Endothelial cell of hepatic sinusoid (primary cell): Measurements from ENCODE around the gene PACRG.

Experiments used
- in situ Hi-C: cut with HindIII; loops from 2 replicates; pipeline ENCODE4 v1.10.0; 2017; ENCODE audit warnings: low sequenced_read_pairs

The PACRG gene

DNA sequence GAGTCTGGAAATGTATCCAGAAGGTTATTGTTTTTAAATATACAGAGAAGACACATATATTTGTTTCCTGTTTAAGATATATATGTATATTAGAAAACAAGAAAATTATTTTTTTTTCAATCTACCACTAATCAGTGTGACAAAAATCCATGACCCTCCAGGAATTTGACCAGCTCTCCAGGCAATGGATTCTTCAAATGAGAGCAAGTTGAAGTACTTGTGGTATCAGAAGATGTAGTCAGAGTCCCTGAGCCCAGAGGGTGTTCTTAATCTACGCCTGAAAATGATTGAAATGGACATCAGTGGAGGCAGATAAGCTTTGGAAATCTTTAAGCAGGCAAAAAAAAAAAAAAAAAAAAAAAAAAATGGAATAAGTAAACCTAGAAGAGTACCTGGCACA, 500.3 kb downstream of the PACRG start:
- in situ Hi-C loops = no loop called here

DNA sequence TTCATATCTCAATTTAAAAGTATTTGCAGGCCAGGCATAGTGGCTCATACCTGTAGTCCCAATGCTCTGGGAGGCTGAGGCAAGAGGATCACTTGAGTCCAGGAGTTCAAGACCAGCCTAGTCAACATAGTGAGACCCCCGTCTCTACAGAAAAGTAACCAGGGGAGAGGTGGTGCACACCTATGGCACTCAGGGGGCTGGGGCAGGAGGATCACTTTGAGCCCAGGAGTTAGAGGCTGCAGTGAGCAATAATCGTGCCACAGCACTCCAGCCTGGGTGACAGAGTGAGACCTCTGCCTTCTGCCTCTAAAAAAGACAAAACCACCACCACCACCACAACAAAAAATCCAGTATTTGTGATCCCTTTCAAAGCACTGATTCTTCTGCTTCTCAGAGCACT, 501.3 kb downstream of the PACRG start:
- in situ Hi-C loops = no loop called here

DNA sequence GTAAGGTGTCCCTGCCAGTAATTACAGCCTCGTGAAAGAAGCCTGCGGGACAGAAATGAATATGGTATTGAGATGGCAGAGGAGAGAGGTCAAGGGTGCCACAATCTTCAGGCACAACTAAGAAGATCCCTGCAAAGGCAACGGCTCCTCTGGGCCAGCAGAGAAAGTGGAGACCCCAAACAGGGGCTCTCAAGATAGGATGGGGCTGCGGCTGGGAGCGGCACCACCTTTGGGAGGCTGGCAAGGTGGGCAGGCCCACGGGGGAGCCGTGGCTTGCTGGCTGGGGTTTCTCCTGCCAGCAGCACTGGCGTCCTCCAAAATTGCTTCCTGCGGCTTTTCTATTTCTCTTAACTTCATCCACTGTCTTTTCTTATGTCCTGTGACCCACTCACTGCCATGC, 503.1 kb downstream of the PACRG start:
- in situ Hi-C loops = no loop called here

DNA sequence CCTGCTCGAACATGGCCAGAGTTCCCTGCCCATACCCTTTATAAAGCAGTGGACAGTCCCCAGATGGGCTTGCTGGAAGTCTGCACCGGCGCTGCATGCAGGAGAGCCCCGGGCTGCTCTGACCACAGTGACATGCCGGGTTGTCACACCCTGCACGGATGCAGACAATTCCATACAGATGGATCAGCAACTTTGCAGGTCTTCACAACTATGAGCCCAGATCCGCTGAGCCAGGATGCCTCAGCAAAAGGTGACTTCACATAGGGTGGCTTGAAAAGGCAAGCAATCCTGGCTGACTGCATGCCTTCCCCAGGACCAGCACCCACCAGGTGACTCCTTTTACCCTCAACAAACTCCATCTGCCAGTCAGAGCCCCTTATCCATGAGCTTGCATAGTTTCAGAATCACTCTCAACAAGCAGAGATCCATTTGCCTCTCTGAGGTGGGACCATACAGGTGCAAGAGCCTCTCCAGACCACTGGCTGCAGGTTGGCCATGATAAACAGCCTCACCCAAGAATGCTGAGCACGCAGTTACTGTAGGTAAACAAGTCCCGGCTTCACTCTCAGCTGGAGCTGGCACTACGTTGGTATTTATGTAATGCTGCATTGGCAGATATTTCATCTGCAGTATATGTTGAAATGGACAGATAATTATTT, 503.7 kb downstream of the PACRG start:
- in situ Hi-C loops = no loop called here

DNA sequence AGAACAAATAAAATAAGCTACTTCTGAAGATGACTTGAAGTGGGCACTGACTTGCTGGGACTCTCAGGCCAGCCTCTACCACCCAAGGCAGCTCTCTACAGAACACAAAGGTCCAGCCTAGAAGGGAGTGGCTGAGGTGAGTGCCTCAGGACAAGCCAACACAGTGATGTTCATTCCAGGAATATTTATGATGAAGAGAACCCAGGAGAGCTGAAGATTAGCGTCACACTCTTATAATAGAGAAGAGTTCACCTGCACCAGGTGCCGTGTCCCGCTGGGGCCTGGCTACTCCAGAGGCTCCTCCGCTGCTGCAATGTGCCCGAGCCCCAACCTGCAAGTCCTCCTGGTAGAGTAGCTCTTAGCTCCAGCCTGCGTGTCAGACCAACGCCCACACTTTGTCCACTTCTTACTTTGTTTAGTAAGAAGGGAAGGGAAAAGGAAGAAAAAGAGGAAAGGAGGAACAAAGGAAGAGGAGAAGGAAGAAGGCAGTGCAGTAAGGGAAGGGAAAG, 504.3 kb downstream of the PACRG start:
- in situ Hi-C loops = no loop called here

DNA sequence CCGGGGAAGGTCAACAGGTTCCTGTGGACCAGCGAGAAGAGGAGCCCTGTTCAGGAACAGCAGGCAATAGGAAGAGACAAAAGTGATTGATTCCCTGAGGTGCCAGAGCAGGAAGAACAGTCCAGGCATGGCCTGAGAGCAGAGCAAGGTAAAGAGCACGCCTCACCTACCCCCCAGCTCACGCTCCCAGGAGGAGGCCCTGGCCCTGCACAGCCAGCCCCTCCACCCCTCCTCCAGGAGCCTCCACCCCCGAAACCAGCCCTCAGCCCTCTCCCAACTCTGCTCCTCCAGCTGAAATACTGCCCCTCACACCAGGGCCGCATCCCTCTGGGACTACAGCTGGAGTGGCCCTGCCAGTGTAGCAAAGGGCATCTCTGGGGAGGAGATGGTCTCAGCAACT, 504.9 kb downstream of the PACRG start:
- in situ Hi-C loops = no loop called here

DNA sequence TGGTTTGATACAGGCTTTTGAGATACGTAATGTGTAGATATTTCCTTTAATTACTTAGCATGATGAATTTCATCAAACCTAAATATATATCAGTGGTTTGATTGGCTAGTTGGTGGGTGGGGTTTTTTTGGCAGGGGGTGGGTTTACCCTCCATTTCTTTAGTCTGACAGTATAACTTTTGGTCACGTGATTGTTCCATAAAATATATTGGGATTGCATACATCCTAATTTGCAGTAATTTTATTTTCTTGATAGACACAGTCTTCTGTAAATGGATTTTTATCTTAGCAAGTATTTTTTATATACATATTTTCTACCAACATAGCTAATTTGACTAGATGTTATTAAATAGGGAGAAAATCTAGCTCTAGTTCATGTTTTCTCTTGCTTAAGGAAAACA, 509.3 kb downstream of the PACRG start:
- in situ Hi-C loops = no loop called here

DNA sequence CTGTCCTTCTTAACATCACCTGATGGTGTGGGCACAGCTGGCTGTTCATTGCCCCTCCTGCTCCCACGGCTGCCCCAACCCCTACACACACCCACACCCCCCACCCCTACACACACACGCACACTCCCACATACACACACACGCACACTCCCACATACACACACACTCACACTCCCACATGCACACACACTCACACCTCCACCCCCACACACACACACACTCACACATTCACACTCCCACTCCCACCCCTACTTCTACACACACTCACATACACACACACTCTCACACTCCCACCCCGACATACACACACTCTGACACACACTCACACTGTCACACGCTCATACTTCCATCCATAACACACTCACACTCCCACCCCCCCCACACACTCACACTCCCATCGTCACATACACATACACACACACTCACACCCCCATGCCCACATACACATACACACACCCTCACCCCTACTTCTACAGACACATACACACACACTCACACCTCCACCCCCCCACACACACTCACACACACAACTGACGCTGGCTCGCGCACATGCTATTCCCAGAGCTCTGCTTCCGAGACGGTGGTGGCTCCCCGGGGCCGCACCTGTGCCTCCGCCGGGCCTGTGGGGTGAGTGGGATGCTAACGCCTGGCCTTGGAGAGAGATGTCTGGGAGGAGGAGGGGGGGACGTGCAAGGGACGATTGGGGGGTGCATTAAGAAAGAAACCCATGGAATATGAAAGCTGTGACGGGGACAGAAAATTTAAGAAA, 512.0 kb downstream of the PACRG start:
- in situ Hi-C loops = no loop called here

DNA sequence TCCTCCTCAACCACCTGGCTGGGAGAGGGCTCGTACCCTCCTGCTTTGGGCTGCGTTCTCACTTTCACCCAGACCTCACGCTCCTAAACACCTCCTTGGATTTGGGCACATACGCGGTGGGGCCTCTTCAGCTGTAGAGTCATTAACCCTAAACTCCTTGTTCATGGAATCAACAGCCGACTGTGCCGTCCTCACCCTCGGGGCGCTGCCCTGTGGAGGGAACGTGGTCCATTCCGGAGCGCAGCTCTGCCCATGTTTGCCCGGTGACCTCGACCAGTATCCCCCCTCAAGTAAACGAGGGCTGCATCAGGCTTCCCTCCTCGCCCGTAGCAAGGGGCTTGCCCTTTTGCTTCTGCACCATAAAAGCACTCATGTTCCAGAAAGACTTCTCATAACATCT, 512.8 kb downstream of the PACRG start:
- in situ Hi-C loops = no loop called here

DNA sequence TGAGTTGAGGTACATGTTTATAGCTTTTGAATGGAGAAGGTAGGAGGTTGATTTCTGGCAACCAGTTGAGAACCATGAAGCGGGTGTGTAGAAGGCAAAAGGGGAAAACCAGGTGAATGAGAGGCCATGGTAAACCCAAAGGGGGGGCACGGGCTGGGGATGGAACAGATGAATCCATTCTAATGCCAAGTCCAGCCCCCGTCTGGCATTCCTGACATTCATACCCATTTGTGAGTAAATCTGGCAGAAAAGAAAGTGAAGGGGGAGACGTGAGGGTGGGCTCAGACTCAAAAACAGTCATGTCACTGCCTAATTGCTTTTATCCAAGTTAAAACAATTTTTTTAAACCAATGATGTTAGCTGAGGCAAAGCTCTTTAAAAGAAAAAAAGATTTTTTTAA, 513.9 kb downstream of the PACRG start:
- in situ Hi-C loops = no loop called here

DNA sequence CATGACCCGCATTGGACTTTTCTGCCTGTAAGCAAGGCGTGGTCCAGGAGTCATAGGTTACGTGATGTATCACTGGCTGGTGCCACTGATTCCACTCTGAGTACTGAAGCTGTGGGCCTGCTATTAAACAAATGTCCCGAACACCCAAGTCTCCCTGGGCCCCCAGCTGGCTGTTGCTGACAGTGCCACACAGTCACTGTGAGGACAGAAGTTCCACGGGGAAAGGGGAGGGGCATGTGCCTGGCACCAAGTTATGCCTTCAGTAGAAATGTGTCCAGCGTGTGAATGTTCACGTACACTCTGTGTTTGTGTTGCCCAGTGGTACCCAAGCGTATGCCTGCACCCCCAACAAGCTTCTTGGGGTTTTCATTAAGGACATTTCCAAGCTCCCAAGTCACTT, 515.3 kb downstream of the PACRG start:
- in situ Hi-C loops = no loop called here

DNA sequence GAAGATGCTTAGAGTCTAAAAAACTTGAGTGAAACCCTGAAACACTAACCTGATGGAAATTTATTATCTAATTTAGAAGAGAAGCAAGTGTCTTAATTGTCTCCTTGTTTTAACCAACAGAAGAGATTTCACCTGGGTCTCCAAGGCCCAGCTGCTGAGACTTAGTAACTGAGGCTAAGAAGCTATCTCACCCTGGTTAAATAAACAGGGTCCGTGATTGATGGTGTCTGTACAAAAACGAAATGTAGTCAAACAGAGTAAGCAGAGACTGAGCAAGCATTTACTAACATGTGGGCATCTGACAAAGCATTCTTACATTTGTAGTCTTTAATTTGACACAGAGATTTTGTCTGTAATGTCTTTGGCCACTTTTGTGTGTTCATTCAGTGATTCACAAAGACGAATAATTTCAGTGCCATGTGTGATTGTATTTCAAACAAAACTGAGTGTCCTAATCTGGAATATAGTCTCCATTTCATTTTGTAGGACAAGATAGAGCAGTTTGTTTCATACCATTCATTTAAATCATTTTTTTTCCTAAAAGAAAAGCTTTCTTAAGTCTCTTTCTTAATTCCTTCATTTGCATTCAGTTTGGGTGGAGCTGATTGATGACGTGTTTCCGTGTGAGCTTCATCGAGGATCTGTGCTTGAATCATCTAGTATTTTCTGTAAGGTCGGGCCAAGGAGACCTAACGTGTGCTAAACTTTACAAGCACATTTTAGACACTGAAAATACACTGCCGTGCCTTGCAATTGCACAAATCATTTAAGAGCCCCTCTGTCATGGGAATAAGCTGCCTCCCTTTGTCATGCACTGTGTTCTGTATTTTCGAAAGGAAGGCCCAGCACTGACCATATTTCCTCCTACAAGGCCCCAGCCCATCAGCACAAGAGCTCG, 516.2 kb downstream of the PACRG start:
- in situ Hi-C loops = no loop called here

DNA sequence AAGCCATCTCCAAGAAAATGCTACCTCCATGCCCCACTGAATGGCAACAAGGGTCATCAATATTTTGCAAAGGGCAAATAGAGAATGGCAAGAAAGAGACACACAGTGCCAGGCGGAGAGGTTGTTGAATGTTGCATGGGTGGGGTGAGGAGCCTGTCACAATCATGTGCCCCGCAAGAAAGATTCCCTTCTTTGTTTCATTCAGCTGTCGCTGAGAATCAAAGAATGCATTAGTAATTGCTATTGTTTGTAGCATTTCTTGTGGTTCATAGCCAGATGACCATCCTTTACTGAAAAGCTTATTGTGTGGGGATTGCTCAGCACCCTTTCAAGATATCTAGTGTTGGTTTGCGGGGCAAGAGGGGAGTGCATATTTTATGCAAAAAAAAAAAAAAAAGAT, 520.3 kb downstream of the PACRG start:
- in situ Hi-C loops = no loop called here

DNA sequence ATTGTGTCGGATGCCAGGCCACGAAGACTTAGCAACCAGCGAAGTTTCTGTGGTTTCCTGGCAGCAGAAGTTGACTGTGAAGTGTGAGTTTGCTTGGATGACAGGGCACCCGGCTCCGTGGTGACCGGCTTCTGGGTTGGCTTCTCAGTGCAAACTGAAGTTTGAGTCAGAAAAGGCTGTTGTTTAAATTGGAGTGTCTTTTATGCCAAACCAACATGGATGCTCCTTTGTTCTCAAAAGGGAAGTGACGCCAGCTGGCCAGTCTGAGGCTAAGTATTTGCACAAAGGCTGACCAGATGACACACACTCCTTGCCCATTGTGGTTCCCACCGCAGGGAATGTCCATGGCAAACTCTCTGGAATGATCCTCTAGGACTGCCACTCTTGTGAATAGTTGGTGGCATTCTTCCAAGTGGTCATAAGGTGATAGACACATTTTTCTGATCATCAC, 521.9 kb downstream of the PACRG start:
- in situ Hi-C loops = no loop called here

DNA sequence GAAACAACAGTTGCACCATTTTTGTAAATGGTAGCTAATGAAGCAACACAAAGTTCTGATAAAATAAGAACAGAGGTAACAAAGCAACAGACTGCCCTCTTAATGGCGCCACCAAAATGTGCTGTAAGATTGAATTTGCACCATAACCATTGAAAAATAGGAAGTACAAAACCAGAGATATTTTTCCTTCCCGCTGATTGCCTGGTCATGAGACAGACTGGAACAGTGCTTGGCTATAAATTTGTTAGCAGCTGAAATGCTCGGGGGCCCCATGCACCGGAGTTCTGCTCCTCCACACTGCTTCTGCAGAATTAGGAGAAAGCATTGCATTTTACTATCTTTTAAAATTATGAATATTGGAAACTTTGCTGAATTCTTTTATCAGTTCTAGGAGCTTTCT, 522.3 kb downstream of the PACRG start:
- in situ Hi-C loops = no loop called here

DNA sequence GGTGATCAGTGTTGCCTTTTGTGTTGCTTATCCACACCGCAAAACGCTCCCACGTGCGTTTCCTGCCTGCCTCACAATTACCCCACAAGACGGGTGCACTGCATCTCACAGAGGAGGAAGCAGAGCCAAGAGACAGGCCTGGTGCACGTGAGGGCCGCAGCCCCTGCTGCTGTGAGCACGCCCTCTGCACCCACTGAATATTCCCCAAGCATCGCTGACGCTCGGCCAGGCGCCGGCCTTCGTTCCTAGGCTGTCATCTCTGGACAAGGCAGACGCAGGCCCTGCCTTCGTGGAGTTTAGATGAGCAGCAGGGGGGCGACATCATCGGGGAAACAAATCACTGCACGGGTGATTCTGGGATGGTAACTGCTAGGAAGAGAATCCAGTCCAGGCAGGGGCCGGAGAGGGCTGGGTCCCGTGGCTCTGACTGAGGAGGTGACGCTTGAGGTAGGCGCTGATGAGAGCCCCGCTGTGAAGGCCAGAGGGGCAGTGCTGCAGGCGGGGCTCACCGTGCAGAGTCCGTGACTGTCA, 524.4 kb downstream of the PACRG start:
- in situ Hi-C loops = no loop called here

DNA sequence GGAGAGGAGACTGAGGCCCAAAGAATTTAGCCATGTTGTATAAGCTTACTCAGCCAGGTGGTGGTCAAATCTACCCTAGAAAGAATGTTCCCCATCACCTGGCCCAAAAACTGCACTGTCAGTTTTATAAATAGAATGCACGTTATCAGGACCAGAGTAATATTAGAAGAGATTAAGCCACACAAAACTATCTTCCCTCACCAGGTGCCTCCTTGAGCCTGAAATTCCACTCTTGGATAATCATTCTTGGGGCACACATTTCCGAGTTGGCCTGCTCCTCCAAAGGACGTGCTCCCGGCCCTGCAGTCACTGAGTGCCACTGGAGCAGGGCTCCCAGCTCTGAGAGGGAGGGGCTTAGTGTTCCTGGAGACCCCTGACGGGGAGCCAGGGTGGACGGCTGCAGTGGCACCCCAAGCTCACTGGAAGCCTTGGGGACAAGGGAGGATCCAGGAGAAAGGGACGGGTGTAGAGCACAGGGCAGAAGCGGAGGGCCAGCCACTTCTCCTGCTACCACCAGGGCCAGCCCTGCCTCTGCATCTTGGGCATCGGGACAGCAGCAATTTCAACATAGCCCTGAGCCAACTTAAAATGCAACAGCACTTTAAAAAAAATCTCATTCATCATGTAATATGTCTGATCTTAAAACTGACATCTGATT, 525.9 kb downstream of the PACRG start:
- in situ Hi-C loops = no loop called here

DNA sequence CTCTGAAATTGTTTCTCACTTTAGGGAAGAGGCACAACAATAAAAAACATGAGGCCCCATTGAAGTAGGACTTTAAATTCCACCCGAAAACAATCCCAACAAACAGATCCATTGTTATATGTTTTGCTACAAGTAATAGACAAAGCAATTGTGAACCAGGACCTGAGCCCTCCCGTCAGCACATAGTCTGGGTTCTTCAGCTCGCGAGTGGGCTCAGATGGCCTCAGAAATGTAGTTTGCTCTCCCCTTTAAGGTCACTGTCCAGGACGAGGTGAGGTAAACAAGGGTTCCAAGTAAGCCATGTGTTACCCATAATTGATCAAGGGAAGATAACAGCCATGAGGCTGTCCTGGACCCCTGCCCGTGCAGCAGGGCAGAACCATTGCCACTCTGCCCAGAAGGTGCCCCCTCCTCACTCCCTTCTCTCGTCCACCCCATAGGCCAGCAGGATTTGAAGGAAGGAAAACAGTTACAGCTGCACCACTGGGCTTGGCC, 526.6 kb downstream of the PACRG start:
- in situ Hi-C loops = no loop called here

DNA sequence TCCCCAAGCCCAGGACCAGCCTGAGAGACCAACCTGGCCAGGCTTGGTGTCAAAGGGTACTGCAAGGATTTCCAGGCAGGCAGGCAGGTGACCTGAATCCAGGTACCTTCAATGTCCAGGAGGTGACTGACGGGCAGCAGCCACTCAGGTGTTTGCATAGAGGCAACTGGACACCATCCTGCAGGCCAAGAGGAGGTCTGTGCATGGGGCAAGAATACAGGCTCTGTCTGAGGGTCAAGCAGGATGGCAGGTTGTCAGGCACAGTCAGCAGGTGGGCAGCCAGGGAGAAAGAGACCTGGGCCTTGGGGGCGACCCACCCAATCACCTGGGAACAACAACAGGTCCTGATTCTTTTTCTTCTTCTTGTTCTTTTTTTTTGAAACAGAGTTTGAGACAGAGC, 527.5 kb downstream of the PACRG start:
- in situ Hi-C loops = no loop called here

DNA sequence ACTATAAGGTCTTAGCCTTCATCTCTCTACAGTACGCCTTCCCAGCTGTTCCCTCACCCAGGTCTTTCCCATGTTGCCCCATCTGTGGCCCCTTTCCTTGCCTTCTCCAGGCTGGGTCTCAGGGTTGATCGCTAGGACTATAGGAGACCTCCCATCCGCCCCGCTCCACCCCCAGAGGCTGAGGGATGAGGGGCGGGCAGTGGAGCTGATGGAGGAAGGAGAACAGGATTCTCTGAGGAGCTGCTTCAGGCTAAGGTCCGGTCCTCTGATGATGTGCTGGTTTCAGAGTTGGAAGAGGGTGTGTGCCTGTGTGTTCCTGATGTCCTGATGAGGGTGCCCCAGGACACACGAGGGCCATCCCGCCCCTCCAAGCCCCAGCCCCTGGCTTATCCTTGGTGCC, 531.9 kb downstream of the PACRG start:
- in situ Hi-C loops = loop anchor here (5.0 kb wide), 1 partner anchor 48 kb away; no protein-coding TSS in a partner anchor
